Measurements from ENCODE around the gene CEMIP. TPM values are rescaled to one million over a fixed set of nuclear protein-coding genes. Genes with fewer than 3 reads are reported as not detected.

CEMIP gene
- polyA plus RNA-seq, 1 experiment: 725 TPM

DNA sequence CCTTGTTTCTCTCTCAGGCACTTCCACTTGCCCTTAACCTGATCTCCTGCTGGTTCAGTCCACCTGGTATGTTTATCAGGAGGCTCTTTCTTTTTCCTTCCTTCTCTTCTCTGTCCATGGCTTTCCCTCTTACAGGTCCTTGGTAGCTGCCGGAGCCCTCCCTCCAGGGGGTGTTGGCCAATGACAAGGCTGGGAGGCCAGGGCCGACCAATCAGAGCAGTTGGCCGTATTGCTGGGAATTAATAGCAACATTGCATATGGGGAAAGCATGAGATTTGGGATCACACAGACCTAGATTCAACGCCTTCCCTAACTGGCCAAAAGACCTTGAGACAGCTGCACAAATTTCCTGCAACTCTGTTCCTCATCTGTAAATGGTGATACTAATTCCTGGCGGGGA lies 62.4 kb downstream of the CEMIP start:
- TF ChIP-seq, protein P1, sequence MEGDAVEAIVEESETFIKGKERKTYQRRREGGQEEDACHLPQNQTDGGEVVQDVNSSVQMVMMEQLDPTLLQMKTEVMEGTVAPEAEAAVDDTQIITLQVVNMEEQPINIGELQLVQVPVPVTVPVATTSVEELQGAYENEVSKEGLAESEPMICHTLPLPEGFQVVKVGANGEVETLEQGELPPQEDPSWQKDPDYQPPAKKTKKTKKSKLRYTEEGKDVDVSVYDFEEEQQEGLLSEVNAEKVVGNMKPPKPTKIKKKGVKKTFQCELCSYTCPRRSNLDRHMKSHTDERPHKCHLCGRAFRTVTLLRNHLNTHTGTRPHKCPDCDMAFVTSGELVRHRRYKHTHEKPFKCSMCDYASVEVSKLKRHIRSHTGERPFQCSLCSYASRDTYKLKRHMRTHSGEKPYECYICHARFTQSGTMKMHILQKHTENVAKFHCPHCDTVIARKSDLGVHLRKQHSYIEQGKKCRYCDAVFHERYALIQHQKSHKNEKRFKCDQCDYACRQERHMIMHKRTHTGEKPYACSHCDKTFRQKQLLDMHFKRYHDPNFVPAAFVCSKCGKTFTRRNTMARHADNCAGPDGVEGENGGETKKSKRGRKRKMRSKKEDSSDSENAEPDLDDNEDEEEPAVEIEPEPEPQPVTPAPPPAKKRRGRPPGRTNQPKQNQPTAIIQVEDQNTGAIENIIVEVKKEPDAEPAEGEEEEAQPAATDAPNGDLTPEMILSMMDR (IDR thresholded peaks at IDR 0.05; ENCODE audit: insufficient read depth, low read depth, low read length): no peak
- H3K4me3 ChIP-seq (ENCODE audit: low read depth, low read length): no peak overlapping the region
- CTCF ChIA-PET: no interaction called here
- POLR2A ChIA-PET: no interaction called here
- H3K36me3 ChIP-seq (ENCODE audit: control insufficient read depth, insufficient read depth, low read length): peaks cover 68% of the 10 kb centered on the region
- H3K27me3 ChIP-seq (ENCODE audit: control insufficient read depth, insufficient read depth, low read length): no peaks in the 10 kb centered on the region
- no peak for DNase-seq (ENCODE audit: low read depth)

DNA sequence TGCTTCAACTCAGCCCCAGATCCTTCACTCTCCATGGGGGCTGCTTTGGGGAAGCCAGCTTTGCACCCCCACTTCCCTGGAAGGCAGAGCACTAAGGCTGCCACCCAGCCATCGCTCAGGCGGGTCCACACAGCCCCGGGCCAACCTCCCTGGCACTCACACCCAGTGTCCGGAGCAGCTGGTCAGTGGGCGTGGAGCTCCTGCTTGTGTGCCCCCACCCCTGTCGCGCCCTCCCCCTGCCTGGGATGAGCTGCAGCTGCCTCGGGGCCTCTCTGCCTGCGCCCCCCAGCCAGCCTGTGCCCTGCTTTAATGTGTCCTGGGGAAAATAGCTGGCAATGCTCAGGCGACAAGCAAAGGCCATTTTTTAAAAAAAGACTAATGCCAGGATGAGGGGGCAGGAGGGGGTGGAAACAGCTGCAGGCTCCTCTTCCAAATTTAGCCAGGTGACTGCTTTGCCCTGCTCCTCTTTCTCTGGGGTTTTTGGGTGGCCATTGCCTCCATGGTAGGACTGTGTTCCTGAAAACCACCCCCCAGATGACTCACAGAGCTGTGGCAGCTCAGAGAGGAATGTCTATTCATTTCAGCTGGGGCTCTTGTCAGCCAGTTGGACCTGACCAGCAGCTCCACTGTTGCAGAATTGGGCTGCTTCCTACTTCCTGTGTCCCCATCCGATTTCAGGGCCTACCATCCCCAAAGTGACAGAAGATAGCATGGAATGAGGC lies 65.0 kb downstream of the CEMIP start:
- ChIA-PET POLR2A (interaction anchor here (0.5 kb wide), 1 partner anchor 22 kb away, joined by 6 read pairs; no protein-coding TSS in a partner anchor), CTCF (interaction anchor here (0.9 kb wide), 1 partner anchor 65 kb away, joined by 3 read pairs; the partner anchor contains the start of gene CEMIP)
- Histone ChIP-seq H3K36me3 (ENCODE audit: control insufficient read depth, insufficient read depth, low read length) (peaks cover 65% of the 10 kb centered on the region), H3K27me3 (ENCODE audit: control insufficient read depth, insufficient read depth, low read length) (no peaks in the 10 kb centered on the region), H3K4me3 (ENCODE audit: low read depth, low read length) (no peak overlapping the region)
- TF ChIP-seq, protein P1 (IDR thresholded peaks at IDR 0.05; ENCODE audit: insufficient read depth, low read depth, low read length): no peak
- no peak for DNase-seq (ENCODE audit: low read depth)

GRCh38 chr15:80846031-80846815 lies 67.1 kb downstream of the CEMIP start:
- H3K36me3 ChIP-seq (ENCODE audit: control insufficient read depth, insufficient read depth, low read length): peaks cover 67% of the 10 kb centered on the region
- POLR2A ChIA-PET: no interaction called here
- H3K4me3 ChIP-seq (ENCODE audit: low read depth, low read length): no peak overlapping the region
- no peaks in the 10 kb centered on the region for H3K27me3 ChIP-seq (ENCODE audit: control insufficient read depth, insufficient read depth, low read length)
- no peak for DNase-seq (ENCODE audit: low read depth)
- CTCF ChIA-PET: interaction anchor here (0.7 to 1.3 kb wide), 2 partner anchors 67 to 405 kb away, joined by 3 read pairs; partner anchors contain the start of gene CEMIP
- TF ChIP-seq, protein P1 (IDR thresholded peaks at IDR 0.05; ENCODE audit: insufficient read depth, low read depth, low read length): 0 out of 2 replicates have a peak, but pooled peaks have one; percentile 9

GRCh38 chr15:80849308-80849707 lies 70.1 kb downstream of the CEMIP start:
- TF ChIP-seq, protein P1 (IDR thresholded peaks at IDR 0.05; ENCODE audit: insufficient read depth, low read depth, low read length): no peak
- H3K27me3 ChIP-seq (ENCODE audit: control insufficient read depth, insufficient read depth, low read length): no peaks in the 10 kb centered on the region
- ChIA-PET POLR2A (no interaction called here), CTCF (no interaction called here)
- H3K36me3 ChIP-seq (ENCODE audit: control insufficient read depth, insufficient read depth, low read length): peaks cover 67% of the 10 kb centered on the region
- DNase-seq (ENCODE audit: low read depth): peak; percentile 65
- no peak overlapping the region for H3K4me3 ChIP-seq (ENCODE audit: low read depth, low read length)

- no peak for DNase-seq (ENCODE audit: low read depth)
- ChIA-PET CTCF (interaction anchor here (1.4 kb wide), 1 partner anchor 12 kb away, joined by 3 read pairs; no protein-coding TSS in a partner anchor), POLR2A (no interaction called here)
- TF ChIP-seq, protein P1 (IDR thresholded peaks at IDR 0.05; ENCODE audit: insufficient read depth, low read depth, low read length): no peak
- Histone ChIP-seq H3K4me3 (ENCODE audit: low read depth, low read length) (no peak overlapping the region), H3K36me3 (ENCODE audit: control insufficient read depth, insufficient read depth, low read length) (peaks cover 62% of the 10 kb centered on the region), H3K27me3 (ENCODE audit: control insufficient read depth, insufficient read depth, low read length) (no peaks in the 10 kb centered on the region)
These were observed 71.8 kb downstream of the CEMIP start for GRCh38 chr15:80850941-80851451.

Measured in BJ (cell line).